ENCODE measurements around the gene MPHOSPH6.
"Not testable (repeated sequence)": the region's sequence is repeated elsewhere in the genome, so short reads cannot be mapped to it uniquely, and the experiment has no call there.

MPHOSPH6 gene

DNA sequence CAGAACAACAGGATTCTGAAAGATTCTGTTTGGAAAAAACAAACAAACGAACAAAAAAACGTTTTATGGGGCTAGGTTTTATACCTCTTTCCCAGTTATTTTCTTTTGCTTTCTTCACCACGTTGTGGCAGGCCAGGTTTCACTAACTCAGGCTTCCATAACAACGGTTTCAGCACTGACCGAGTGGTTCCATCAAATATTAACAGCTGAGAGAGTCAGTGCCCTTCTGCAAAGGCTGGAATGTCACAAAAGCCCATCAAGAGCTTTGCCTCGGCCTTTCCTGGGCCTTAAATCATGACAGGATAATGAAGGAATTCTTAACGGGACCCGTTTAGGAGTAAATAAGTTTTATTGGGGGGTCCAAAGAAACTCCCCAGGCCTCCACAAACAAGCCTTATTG lies 34.2 kb downstream of the MPHOSPH6 start:
- DNase-seq, result no peak
- in situ Hi-C loops (cut with MboI; ENCODE audit: low pct_unique_long_range_greater_than_20kb, low sequenced_read_pairs), result no loop called here

GRCh38 chr16:82134846-82135245 lies 35.2 kb downstream of the MPHOSPH6 start:
- DNase-seq, result no peak
- in situ Hi-C loops (cut with MboI; ENCODE audit: low pct_unique_long_range_greater_than_20kb, low sequenced_read_pairs), result no loop called here

DNA sequence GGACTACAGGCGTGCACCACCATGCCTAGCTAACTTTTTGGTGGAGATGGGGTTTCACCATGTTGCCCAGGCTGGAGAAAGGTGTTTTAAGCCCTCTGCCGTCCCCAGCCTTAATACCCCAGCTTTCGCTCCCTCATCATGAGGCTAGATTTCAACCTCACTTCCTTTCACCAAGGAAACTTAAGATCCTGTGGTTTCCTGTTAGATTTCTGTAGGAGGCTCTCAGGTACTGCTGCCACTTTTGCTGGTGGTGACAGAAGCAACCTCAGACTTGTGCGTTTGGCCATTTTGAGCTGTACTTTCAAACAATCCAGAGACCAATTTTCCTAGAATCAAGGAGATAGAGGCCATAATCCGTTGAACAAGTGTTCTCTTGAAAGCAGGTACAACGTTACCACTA lies 36.2 kb downstream of the MPHOSPH6 start:
- DNase-seq, result no peak
- in situ Hi-C loops (cut with MboI; ENCODE audit: low pct_unique_long_range_greater_than_20kb, low sequenced_read_pairs), result no loop called here

- no peak for DNase-seq
- in situ Hi-C loops (cut with MboI; ENCODE audit: low pct_unique_long_range_greater_than_20kb, low sequenced_read_pairs), result no loop called here
Measured at GRCh38 chr16:82129881-82130280, 40.1 kb downstream of the MPHOSPH6 start.

GRCh38 chr16:82124651-82125050 lies 45.4 kb downstream of the MPHOSPH6 start:
- DNase-seq, result no peak
- in situ Hi-C loops (cut with MboI; ENCODE audit: low pct_unique_long_range_greater_than_20kb, low sequenced_read_pairs), result no loop called here

DNA sequence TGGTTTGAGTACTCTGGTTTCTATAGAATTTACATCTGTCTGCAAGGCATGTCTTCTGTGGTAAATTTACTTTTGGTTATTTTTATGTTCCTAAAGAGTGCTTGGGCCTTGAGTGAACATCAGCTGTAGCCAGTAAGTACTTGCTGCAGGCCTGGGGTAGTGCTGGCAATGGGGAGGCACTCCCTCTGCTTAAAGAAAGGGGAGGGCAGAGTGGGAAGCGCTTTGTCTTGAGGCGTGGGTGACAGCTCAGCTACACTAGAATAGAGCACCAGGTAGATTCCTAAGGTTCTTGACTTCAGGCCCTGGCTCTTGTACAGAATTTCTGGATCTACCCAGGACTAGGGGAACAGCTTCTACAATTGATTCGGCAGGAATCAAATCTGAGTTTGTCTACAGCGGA lies 50.6 kb downstream of the MPHOSPH6 start:
- no peak for DNase-seq
- in situ Hi-C loops (cut with MboI; ENCODE audit: low pct_unique_long_range_greater_than_20kb, low sequenced_read_pairs), result no loop called here

DNA sequence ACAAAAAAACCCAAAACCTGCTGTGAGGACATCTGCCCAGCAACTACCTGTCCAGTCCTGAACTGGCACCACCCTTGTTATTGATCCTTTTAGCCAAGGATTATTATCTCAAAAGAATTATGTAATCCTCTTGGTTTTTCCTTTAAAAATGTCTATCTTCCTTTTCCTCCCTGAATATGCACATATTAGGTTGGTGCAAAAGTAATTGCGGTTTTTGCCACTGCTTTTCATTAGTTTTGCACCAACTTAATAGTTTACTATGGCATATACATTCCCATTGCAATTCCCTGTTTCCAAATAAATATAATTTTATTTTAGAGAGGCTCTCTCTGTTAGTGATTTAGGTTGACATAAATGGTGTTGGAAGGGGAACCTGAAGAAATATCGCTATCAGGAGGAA lies 51.3 kb downstream of the MPHOSPH6 start:
- no peak for DNase-seq
- in situ Hi-C loops (cut with MboI; ENCODE audit: low pct_unique_long_range_greater_than_20kb, low sequenced_read_pairs), result no loop called here

- no peak for DNase-seq
- in situ Hi-C loops (cut with MboI; ENCODE audit: low pct_unique_long_range_greater_than_20kb, low sequenced_read_pairs), result no loop called here
Measured at GRCh38 chr16:82116535-82116934, 53.5 kb downstream of the MPHOSPH6 start.

DNA sequence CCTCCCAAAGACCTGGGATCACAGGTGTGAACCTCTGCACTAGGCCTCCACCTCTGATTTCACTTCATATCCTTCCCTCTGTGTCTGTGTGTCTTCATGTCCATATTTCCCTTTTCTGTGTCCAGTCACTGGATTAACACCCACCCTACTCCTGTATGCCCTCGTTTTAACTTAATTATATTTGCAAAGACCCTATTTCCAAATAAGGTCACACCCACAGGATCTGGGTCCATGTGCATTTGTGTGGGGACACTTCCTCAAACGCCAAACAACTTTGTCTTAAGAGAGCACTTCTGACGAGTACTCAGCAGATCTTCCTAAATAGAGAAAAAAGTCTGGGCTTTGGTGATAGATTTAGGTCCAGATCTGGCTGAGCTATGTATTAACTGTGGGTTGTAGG lies 56.3 kb downstream of the MPHOSPH6 start:
- no peak for DNase-seq
- in situ Hi-C loops (cut with MboI; ENCODE audit: low pct_unique_long_range_greater_than_20kb, low sequenced_read_pairs), result no loop called here

DNA sequence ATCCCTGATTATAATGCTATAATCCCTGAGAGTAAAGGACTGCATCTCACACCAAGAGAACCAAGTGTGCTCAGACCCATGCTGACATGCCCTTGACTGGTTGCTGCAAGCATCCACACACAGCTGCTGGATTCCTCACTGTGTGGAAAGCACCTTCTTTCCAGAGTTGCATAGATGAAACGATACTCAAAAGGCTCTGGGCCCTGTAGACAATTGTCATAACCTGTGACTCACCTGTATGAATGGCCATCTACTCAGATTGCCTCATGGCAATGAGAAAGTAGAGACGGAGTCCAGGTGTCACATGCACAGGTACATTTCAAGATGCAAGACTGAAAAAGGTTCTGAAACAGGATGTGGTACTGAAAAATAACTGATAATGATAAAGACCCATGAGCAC lies 58.1 kb downstream of the MPHOSPH6 start:
- no peak for DNase-seq

GRCh38 chr16:82109266-82109665 lies 60.8 kb downstream of the MPHOSPH6 start:
- in situ Hi-C loops (cut with MboI; ENCODE audit: low pct_unique_long_range_greater_than_20kb, low sequenced_read_pairs); DNase-seq: not testable (repeated sequence)

More for the DNA sequence above, 58.1 kb downstream of the MPHOSPH6 start:
- in situ Hi-C loops (cut with MboI; ENCODE audit: low pct_unique_long_range_greater_than_20kb, low sequenced_read_pairs), result no loop called here

DNA sequence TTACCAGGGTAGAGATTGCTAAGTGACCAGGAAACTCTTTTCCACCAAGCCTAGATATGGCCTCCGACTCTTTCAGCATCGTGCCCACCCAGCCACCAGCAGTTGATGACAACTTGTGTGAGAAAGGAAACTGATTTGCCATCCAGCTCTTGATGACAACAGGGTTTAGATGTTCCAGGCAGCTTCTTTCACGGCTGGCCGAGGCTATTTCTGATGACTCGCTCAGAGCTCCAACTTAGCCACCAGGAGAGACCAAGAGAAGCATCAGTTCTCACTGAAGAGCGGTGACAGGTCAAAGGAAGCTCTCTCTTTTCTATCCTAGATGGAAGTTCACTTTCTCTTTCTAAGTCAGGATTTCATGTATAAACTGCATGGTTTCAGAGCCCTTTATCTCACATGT lies 61.2 kb downstream of the MPHOSPH6 start:
- DNase-seq, result no peak
- in situ Hi-C loops (cut with MboI; ENCODE audit: low pct_unique_long_range_greater_than_20kb, low sequenced_read_pairs), result no loop called here

DNA sequence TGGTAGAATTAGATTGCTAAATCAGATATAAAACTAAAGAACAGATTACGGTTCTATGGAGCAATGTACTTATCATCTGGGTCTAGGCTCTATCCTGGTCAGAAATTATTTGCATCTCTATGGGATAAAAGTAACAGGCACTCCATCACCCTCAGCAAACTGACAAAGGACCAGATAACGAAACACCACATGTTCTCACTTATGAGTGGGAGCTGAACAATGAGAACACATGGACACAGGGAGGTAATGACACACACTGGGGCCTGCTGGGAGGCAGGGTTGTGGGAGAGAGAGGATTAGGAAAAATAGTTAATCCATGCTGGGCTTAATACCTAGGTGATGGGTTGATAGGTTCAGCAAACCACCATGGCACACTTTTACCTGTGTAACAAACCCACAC lies 61.9 kb downstream of the MPHOSPH6 start:
- in situ Hi-C loops (cut with MboI; ENCODE audit: low pct_unique_long_range_greater_than_20kb, low sequenced_read_pairs), result no loop called here
- no peak for DNase-seq

GRCh38 chr16:82105107-82105506 lies 64.9 kb downstream of the MPHOSPH6 start:
- no peak for DNase-seq

More at GRCh38 chr16:82105107-82105506, 64.9 kb downstream of the MPHOSPH6 start:
- in situ Hi-C loops (cut with MboI; ENCODE audit: low pct_unique_long_range_greater_than_20kb, low sequenced_read_pairs), result no loop called here
